IPS-20b (cell line): ENCODE measurements around the gene H2AZ2.
"Not testable (repeated sequence)": the region's sequence is repeated elsewhere in the genome, so short reads cannot be mapped to it uniquely, and the experiment has no call there.

Experiments used
- H3K27ac ChIP-seq: one replicate; pipeline ENCODE4 v1.5.1; 2013; ENCODE audit warnings: low read length
- H3K27me3 ChIP-seq: 2 replicates; pipeline ENCODE4 v1.6.1; 2013; ENCODE audit warnings: mild to moderate bottlenecking, low read length, inconsistent platforms; ENCODE audit not compliant: insufficient read depth
- H3K36me3 ChIP-seq: 2 replicates; pipeline ENCODE4 v1.6.1; 2013; ENCODE audit warnings: low read depth, mild to moderate bottlenecking, inconsistent platforms, low read length, moderate library complexity; ENCODE audit not compliant: insufficient read depth
- H3K4me1 ChIP-seq: 2 replicates; pipeline ENCODE4 v1.6.1; 2013; ENCODE audit warnings: mild to moderate bottlenecking, control low read depth, inconsistent platforms, low read length, moderate library complexity; ENCODE audit not compliant: insufficient read depth
- H3K4me3 ChIP-seq: 2 replicates; pipeline ENCODE4 v1.5.1; 2013; ENCODE audit warnings: mild to moderate bottlenecking, low read length, inconsistent platforms
- H3K9ac ChIP-seq: 2 replicates; pipeline ENCODE4 v1.6.1; 2013; ENCODE audit warnings: low read depth, mild to moderate bottlenecking, inconsistent platforms, low read length, moderate library complexity
- H3K9me3 ChIP-seq: 2 replicates; pipeline ENCODE4 v1.6.1; 2013; ENCODE audit warnings: mild to moderate bottlenecking, low read depth, low read length, inconsistent platforms; ENCODE audit not compliant: insufficient read depth

Gene H2AZ2

GRCh38 chr7:44867073-44867995 is 19.4 kb upstream of the H2AZ2 start:
- Histone ChIP-seq H3K36me3 (no peaks in the 10 kb centered on the region), H3K27me3 (no peaks in the 10 kb centered on the region), H3K9ac (no peak overlapping the region), H3K27ac (no peak overlapping the region), H3K9me3 (peaks cover 4% of the 10 kb centered on the region; the same call in 1 of the 2 replicates), H3K4me3 (no peak overlapping the region), H3K4me1 (no peaks in the 10 kb centered on the region)

DNA sequence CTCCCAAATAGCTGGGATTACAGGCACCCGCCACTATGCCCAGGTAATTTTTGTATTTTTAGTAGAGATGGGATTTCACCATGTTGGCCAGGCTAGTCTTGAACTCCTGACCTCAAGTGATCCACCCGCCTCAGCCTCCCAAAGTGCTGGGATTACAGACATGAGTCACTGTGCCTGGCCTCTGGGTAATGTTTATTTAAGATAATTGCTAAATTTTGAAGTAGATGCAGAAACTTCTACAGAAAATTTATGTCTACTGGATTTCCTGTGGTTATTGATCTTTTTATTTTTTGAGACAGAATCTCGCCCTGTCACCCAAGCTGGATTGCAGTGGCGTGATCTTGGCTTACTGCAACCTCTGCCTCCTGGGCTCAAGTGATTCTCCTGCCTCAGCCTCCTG is 14.1 kb upstream of the H2AZ2 start:
- H3K9me3 ChIP-seq, H3K27ac ChIP-seq, H3K9ac ChIP-seq, H3K4me1 ChIP-seq, H3K27me3 ChIP-seq, H3K36me3 ChIP-seq, H3K4me3 ChIP-seq: not testable (repeated sequence)

- H3K36me3 ChIP-seq: no peaks in the 10 kb centered on the region
- H3K9ac ChIP-seq: no peak overlapping the region
- H3K9me3 ChIP-seq: no peaks in the 10 kb centered on the region
- no peaks in the 10 kb centered on the region for H3K27me3 ChIP-seq
- no peak overlapping the region for H3K4me3 ChIP-seq
- H3K27ac ChIP-seq: no peak overlapping the region
- no peaks in the 10 kb centered on the region for H3K4me1 ChIP-seq
Measured at GRCh38 chr7:44858161-44858560, 10.3 kb upstream of the H2AZ2 start.

GRCh38 chr7:44854644-44855364 is 6.9 kb upstream of the H2AZ2 start:
- no peak overlapping the region for H3K4me3 ChIP-seq
- no peaks in the 10 kb centered on the region for H3K9me3 ChIP-seq
- no peaks in the 10 kb centered on the region for H3K27me3 ChIP-seq
- H3K4me1 ChIP-seq: no peaks in the 10 kb centered on the region
- H3K27ac ChIP-seq: no peak overlapping the region
- no peak overlapping the region for H3K9ac ChIP-seq
- H3K36me3 ChIP-seq: no peaks in the 10 kb centered on the region

GRCh38 chr7:44853391-44853790 is 5.5 kb upstream of the H2AZ2 start:
- no peaks in the 10 kb centered on the region; the same call in 1 of the 2 replicates for H3K4me1 ChIP-seq
- no peaks in the 10 kb centered on the region for H3K36me3 ChIP-seq
- H3K4me3 ChIP-seq: no peak overlapping the region
- H3K27ac ChIP-seq: no peak overlapping the region
- H3K9me3 ChIP-seq: no peaks in the 10 kb centered on the region
- H3K9ac ChIP-seq: no peak overlapping the region
- H3K27me3 ChIP-seq: no peaks in the 10 kb centered on the region

DNA sequence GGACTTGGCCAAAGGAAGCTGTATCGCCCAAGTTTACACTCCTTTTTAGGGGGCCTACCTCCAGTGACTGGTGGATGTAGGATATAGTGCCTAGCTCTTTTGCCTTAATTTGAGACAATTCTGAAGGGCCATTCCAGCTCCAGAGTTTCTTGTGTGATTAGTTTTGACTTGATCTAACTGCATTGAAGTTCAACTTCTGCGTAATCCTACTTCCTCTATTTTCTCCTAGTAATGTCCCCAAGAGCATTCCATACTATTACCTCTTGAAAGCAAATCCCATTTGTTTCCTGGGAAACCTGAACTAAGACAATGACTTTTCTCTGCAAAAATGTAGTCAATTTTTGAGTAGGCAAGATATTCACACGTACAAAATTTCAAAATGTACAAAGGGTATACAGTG is 4.7 kb upstream of the H2AZ2 start:
- no peaks in the 10 kb centered on the region; the same call in 1 of the 2 replicates for H3K4me1 ChIP-seq
- no peaks in the 10 kb centered on the region for H3K9me3 ChIP-seq
- H3K4me3 ChIP-seq: no peak overlapping the region
- no peaks in the 10 kb centered on the region for H3K27me3 ChIP-seq
- no peak overlapping the region for H3K9ac ChIP-seq
- no peaks in the 10 kb centered on the region for H3K36me3 ChIP-seq
- no peak overlapping the region for H3K27ac ChIP-seq

DNA sequence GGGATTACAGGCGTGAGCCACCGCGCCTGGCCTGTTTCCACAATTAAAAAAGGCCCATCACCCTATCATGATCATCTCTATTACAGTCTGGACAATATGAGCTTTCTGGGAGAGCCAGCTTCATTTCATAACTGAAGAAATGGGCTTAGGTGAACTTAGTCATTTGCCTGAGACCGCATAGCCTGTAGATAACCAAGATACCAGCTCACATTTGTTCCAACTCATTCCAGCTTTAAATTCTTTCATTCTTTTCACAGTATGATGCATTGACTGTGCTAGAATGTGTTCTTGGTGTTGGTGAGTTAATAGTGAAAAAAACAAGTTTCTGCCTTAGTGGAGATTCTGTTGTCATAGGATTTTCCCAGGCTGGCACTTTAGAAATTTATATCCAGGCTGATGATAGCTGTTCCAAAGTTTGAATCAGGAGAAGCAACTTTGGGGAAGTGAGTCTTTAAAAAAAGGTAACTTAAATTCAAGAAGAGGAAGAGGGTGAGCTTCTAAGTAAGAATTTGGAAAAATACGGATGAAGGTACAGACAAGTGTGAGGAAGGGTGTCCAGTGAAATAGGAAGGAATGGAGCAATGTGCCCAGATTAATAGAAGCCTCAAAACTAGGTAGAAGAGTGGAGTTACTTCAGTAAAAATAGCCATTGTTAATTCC is 2.1 kb upstream of the H2AZ2 start:
- Histone ChIP-seq H3K36me3 (no peaks in the 10 kb centered on the region), H3K27ac (no peak overlapping the region), H3K4me1 (no peaks in the 10 kb centered on the region; the same call in 1 of the 2 replicates), H3K27me3 (no peaks in the 10 kb centered on the region), H3K4me3 (no peak overlapping the region), H3K9ac (no peak overlapping the region), H3K9me3 (no peaks in the 10 kb centered on the region)

GRCh38 chr7:44849259-44849884 is 1.5 kb upstream of the H2AZ2 start:
- no peak overlapping the region for H3K27ac ChIP-seq
- H3K27me3 ChIP-seq: no peaks in the 10 kb centered on the region
- H3K36me3 ChIP-seq: no peaks in the 10 kb centered on the region
- peak overlapping the region; percentile 98 for H3K9ac ChIP-seq
- peak overlapping the region; percentile 82 for H3K4me3 ChIP-seq
- no peaks in the 10 kb centered on the region; the same call in 1 of the 2 replicates for H3K4me1 ChIP-seq
- H3K9me3 ChIP-seq: no peaks in the 10 kb centered on the region

- Histone ChIP-seq H3K27me3 (no peaks in the 10 kb centered on the region), H3K4me1 (no peaks in the 10 kb centered on the region; the same call in 1 of the 2 replicates), H3K4me3 (peak overlapping the region; percentile 99), H3K9me3 (no peaks in the 10 kb centered on the region), H3K9ac (peak overlapping the region; percentile 98), H3K36me3 (peaks cover 1% of the 10 kb centered on the region; the same call in 1 of the 2 replicates), H3K27ac (peak overlapping the region; percentile 79)
Measured at GRCh38 chr7:44847509-44847919, 373 bp downstream of the H2AZ2 start.

GRCh38 chr7:44846816-44847508 is 925 bp downstream of the H2AZ2 start:
- peaks cover 7% of the 10 kb centered on the region for H3K36me3 ChIP-seq
- no peaks in the 10 kb centered on the region; the same call in 1 of the 2 replicates for H3K4me1 ChIP-seq
- peak overlapping the region; percentile 79 for H3K27ac ChIP-seq
- H3K4me3 ChIP-seq: peak overlapping the region; percentile 99
- H3K9me3 ChIP-seq: no peaks in the 10 kb centered on the region
- peak overlapping the region; percentile 98 for H3K9ac ChIP-seq
- no peaks in the 10 kb centered on the region for H3K27me3 ChIP-seq

- H3K4me1 ChIP-seq, H3K27ac ChIP-seq, H3K9me3 ChIP-seq, H3K27me3 ChIP-seq: not testable (repeated sequence)
- peak overlapping the region; percentile 99 for H3K4me3 ChIP-seq
- peak overlapping the region; percentile 98; the same call in 1 of the 2 replicates for H3K9ac ChIP-seq
- H3K36me3 ChIP-seq: peaks cover 13% of the 10 kb centered on the region
Measured at GRCh38 chr7:44846390-44846789, 1.5 kb downstream of the H2AZ2 start.
